Stimulated activated CD4-positive, alpha-beta T cell treated with anti-CD3 and anti-CD28 coated beads, Interleukin-4, amount 100 ng/mL, for 24 hours (primary cell): ENCODE data around the gene PANK3.
"Not testable (repeated sequence)": the region's sequence is repeated elsewhere in the genome, so short reads cannot be mapped to it uniquely, and the experiment has no call there.

Source experiments
- DNase-seq: peaks from one replicate; pipeline ENCODE4 v3.0.0-alpha.2; 2020

PANK3 gene

DNA sequence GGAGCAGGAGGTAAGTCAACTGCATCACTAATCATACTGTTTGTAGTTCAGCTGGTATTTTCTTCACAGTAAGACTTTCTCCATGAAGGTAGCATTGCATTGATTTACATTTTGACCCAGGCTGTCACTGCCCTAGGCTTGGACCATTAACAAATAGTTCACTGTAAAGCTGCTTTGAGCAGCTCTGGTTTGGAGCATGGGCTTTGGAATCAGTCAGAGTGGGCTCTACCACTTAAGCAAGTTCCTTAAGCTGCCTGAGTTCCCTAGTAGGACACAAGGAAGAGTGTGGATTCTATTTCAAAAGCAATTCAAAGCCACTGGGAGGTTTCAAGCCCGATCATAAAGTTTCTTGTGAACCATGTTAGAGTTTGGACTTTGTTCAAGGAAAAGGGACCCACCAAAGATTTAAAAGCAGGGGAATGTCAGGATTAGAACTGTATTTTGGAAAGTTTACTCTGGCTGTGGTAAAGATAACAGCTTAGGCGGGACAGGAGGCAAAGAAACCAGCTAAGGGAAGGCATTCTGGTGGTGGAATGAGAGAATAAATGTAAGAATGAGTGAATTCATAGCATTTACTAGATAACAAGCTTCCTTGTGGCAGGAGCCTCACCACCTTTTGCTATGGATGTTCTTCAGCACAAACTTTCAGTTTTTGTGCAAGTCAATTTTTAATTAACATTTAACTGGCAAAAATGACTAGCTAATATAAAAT lies 12.3 kb upstream of the PANK3 start:
- DNase-seq = no peak

DNA sequence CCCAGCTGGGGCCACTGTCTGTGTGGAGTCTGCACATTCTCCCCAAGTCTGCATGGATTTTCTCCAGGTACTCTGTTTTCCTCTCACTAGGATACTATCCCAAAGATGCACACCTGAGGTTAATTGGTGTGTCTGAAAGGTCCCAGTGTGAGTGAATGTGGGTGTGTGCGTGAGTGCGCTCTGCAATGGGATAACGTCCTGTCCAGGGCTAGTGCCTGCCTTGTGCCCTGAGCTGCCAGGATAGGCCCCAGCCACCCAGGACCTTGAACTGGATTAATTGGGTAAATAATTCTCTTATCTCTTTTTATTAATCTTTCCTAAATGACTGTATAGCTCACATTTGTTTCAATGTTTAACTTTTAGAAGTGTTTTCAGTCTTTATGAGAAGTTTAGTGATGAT lies 11.5 kb upstream of the PANK3 start:
- DNase-seq = no peak

DNA sequence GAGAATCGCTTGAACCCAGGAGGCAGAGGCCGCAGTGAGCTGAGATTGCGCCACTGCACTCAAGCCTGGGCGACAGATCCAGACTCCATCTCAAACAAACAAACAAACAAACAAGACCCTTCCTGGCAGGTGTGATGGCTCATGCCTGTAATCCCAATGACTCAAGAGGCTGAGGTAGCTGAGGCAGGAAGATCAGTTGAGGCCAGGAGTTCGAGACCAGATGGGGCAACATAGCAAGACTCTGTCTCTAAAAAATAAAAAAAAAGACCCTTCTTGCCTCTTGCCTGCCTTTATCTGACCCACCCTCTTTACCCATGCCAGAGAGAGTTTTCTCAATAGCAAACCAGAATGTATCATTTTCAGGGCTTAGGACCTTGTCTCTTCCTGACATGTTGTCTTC lies 8.8 kb upstream of the PANK3 start:
- DNase-seq = no peak

DNA sequence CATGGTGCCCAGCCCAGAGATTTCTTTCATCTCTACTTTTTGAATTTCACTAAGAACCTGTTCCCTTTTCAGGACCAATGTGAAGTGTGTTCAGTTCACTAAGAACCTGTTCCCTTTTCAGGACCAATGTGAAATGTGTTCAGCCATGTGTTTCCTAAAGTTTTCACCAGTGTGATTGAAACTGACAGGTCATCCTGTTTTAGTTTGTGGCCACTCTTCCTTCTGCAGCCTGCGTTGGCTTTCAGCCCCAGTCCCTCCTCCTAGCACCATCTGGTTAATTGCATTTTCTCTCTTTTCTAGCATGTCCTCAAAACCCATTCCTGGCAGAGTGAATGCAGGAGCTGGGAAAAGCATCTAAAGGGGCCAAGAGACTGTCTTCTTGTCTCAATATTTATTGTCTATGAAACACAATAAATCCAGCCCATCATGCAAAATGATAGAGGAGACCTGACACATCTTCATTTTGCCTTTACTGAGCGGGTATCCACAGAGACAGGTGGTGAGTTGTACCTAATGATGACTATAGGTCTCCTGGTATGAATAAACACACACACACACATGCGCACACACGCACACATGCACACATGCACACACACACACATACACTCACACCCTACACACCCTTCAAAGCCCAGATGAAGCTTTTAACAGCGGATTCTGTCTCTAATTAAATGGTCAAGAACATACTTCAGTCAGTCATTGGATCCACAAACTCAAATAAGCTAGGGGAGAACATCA lies 6.1 kb upstream of the PANK3 start:
- DNase-seq = no peak

DNA sequence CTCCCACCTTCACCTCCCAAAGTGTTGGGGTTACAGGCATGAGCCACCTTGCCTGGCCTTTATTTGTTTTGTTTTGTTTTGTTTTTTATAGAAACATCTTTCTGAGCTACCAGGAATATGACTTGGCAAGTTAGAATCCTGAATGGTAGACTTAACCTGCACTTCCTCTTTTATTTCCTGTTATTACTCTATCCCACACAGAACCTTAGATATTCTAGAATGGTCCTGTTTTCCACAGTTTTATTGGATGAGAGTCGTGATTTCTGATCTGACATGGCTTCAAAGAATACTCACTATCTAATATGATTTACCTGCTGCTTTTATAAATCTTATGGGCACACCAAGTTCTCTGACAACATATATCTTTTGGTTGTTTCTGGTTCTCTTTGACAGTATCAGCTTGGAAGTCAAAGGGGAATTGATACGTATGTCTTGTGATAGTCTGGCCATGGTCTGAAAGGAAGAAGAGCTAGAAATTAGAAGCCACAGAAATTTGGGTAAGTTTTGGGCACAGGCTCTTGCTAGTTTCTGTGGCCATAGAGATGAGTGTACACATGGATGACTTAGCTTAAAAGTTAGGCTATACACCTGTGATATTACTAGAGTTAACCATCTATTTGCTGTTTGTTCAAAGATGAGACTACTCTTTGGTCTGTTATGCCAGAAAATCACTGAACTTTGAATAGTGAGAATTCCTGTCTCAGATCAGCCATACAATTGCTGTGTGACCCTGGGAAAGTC lies 4.7 kb upstream of the PANK3 start:
- DNase-seq = no peak

DNA sequence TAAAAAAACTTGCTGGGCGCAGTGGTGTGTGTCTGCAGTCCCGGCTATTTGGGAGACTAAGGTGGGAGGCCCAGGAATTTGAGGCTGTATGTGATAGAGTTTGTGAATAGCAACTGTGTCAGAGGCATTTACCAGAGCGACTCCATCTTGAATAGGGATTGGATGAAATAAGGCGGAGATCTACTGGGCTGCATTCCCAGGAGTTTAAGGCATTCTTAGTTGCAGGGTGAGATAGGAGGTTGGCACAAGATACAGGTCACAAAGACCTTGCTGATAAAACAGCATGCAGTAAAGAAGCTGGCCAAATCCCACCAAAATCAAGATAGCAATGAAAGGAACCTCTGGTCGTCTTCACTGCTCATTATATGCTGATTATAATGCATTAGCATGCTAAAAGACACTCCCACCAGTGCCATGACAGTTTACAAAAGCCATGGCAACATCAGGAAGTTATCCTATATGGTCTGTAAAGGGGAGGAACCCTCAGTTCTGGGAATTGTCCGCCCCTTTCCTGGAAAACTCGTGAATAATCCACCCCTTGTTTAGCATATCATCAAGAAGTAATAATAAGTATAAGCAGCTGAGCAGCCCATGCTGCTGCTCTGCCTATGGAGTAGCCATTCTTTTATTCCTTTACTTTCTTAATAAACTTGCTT lies 1.8 kb upstream of the PANK3 start:
- DNase-seq = not testable (repeated sequence)

DNA sequence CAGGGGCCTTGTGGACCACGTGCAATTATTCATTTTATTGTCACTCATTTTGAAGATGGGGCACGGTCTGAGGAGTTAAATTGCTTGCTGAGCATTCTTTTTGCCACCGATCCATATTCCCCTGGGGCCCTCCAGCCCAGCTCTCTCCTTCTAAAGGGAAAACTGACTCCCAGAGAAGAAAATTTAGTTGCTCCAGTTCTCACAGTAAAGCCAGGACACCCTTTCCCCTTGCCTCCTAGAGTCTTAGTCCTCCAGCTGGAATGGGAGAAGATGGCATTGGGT lies 1.0 kb upstream of the PANK3 start:
- no peak for DNase-seq

DNA sequence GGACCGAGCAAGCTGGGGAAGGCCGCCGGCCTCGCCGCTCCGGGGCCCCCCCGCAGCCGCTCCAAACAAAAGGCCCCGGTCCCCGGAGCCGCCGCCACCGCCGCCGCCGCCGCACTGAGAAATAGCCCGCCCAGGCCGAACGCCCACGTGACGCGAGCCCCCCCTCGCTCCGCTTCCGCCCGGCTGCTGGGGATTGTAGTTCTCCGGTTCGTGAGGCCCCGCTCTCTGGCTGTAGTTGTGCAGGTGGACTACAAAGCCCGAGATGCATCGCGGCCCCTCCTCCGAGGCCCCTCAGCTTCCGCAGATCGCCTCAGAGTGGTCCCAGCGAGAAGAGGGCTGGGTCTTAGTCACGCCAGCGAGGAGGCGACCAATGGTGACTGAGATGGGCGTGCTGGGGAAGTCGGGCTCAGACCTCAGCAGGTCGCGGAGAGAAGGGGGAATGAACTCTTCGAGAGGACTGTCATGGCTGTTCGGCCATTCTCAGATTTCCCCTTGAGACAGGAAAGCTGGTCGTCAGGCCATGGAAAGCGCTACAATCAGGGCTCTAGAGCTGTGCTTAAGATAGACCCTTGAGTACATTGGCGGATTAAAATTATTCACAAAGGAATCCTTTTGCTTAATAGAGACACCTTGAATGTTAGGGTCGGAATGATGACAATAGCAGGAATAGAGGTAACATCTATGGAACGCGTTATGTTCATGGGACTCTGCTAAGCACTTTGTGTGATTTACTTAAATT lies 489 bp upstream of the PANK3 start:
- DNase-seq = peak; percentile 97

DNA sequence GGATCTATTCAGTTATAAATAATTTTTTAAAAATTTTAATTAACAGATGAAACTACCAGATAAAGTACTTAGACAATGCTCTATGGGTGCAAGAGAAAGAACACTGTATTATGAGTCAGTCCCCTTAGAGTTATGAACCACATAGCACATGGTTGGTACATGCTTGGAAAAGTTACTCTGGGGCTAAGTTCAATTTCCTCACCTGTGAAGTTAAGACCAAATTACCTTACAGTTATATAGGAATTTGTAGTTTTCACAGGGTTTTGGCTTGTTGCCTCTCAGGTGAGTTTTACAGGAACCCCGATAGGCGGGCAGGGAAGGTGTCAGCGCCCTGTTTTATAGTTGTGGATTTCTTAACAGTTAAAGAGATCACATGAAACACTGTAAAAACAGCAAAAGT lies 1.2 kb downstream of the PANK3 start:
- no peak for DNase-seq

DNA sequence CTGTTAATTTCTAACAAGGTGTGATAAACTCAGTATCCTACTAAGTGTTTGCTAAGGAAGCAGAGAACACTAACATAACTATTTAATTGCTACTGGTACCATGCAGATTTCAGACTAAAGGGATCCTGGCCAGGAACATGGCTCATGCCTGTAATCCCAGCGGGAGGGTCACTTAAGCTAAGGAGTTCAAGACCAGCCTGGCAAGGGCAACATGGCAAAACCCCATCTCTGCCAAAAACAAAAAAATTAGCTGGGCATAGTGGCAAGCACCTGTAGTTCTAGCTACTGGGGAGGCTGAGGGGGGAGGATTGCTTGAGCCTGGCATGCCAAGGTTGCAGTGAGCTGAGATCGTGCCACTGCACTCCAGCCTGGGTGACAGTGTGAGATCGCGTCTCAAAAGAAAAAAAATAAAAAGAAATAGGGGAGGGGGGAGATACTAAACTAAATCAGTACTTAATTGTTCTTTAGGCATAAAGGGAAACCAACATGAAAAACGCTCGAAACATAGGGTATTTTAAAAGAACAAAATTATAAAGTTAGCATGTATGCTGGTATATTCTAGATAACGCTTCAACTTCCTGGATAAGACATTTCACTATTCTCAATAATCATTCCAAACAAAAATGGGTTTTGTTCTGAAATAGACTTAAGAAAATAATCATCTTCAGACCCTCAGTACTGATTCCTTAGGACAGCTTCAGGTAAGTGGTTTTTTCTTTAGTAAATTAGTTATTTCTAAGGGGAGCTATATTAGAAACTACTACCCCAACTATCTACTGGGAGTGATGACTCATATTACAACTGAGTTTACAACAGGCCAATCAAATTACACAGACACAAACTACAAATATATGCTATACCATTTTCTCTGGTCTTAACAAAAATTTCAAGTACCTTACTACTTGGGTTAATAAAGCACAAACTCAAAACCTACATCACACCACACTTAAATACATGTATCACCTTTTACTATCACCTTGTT lies 3.5 kb downstream of the PANK3 start:
- no peak for DNase-seq

DNA sequence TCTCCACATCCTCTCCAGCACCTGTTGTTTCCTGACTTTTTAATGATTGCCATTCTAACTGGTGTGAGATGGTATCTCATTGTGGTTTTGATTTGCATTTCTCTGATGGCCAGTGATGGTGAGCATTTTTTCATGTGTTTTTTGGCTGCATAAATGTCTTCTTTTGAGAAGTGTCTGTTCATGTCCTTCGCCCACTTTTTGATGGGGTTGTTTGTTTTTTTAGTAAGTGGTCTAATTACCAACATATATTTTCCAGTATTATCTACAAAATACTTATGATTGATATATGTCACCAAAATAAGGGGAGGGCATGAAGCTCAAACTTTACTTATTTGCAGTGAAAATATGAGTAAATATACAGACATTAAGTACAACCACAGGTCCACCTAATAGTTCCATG lies 5.0 kb downstream of the PANK3 start:
- not testable (repeated sequence) for DNase-seq

DNA sequence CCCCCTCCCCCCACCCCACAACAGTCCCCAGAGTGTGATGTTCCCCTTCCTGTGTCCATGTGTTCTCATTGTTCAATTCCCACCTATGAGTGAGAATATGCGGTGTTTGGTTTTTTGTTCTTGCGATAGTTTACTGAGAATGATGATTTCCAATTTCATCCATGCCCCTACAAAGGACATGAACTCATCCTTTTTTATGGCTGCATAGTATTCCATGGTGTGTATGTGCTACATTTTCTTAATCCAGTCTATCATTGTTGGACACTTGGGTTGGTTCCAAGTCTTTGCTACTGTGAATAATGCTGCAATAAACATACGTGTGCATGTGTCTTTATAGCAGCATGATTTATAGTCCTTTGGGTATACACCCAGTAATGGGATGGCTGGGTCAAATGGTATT lies 5.5 kb downstream of the PANK3 start:
- not testable (repeated sequence) for DNase-seq

DNA sequence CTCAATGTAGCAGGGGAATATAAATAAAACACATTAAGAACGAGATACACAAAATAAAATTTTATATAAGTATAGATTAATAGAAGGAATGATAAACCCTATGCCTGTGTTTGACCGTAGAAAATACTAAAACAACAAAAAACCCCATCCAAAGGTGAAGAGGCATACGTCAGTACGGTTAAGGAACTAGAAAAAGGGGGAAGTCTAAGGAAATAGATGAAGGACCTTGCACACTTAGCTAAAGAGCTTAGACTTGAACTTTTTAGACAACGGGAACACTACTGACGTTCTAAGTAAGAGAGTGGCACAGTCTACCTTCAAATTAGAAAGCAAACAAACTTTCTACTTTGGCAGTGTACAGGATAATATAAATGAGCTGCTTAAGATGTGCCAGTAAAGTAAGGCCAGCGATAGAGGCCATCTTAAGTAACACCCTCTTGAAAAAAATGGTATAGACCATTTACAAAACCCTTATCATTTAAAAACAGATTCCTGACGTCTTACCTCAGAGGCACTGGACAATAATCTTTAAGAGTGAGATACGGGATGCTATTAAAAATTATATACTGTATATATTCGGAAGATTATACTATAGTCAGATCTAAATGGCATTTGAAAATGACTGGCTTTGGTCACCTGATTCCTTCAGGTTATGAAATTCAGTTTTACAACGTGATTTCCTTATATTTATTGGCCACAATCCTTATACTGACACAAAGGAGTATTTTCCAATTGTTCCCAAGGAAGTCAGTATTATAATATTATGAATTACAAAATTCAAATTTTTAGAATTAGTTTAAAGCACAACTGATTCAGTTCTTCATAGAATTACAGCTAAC lies 8.5 kb downstream of the PANK3 start:
- no peak for DNase-seq

DNA sequence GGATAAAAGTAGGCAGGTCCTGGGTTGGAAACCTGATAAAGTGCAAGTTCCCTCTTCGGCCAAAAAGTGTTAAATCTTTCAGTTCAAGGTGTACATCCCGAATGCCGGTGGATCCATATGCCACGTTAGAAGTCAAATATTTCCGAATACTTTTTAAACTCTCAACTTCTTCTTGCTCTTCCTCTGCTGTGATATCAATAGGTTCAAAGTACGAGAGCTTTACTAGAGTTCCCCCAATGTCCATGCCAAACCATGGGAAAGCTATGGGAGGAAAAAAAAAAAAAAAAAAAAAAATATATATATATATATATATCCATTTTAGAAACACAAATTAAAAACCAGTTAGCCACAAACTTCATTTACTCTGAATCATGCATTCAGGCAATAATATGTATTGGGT lies 10.4 kb downstream of the PANK3 start:
- DNase-seq = no peak

DNA sequence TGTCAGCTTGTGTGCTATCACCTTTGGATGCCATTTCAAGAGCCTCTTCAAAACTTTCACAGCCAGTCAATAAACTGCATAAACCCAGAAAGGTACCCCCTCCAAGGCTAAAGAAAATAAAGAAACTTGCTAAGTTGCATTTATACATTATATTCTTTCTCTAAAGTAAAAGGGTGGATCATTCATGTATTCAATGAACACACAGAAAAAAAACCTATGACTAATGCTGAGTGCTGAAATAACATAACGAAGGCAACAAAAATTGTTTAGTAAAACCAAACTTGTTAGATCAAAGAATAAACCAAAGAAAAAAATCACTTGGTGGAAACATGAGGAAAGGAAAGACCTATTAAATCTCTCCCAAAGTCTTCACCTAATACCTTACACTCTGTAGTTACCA lies 15.2 kb downstream of the PANK3 start:
- no peak for DNase-seq

DNA sequence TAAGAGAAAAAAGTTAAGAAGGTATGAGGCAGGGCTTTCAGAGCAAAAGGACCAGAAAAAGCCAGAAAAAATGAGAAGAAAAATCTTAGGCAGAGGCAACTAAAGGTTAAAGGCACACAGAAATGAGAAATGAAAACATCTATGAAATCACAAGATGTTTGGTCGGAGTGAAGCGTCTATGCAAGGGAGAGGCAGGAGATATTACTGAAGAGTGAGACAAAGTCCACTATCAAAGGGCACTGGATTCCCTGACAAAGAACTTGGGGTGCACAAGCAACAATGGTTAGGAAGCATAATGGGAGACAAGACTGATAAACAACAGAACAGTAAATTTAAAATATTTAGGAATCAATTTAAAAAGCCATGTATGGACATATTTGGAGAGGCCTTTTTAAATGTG lies 16.9 kb downstream of the PANK3 start:
- DNase-seq = no peak

DNA sequence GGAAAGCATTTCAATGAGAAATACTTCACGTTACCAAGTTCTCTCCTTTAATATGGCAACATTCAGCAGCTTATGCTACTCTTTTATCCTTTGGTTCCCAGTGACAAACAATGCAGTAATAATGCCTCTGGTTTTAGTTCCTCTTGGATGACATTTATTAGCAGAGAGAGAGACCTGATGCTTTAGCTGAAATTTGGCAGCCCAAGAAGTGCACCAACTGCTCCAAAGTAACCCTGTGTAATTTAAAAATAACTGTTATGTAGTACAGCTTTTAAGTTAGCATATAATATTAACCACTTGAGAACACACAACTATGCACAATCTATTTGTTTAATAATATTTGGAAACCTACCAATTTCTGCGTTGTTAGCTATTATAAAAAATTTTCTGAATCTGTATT lies 21.8 kb downstream of the PANK3 start:
- DNase-seq = no peak

DNA sequence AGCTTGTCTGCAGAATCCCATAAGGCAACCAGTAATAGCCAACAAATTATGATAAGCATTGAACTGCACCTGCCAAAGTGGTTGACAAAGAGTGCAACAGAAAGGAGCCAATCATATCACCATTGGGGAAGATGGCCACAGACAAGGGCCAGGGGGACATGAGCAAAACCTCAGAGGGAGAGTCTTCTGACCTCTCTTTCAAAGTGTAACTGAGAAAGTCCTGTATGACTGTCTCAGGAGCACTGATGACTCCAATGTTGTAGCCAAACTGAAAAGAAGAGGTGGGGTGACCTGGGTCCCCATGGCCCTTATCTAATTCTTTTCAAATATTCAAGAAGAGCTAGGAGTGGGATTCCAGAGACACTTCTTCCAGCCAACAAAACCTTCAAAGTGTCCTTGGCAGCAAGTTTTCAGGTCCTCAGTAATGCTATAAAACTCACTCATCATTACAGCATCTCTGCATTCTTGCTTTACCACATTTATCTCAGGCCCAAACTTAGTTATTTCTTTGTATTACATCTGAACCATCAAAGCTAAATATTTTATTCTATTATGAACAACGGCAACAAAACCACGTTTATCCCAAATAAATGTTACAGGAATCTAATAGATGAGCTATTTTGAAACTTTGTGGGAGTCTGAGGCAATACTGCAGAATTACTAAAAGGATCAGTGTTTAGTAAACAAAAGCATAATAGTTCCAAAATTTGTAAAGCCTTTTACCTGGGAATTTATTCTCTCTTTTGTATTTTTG lies 25.6 kb downstream of the PANK3 start:
- DNase-seq = no peak

DNA sequence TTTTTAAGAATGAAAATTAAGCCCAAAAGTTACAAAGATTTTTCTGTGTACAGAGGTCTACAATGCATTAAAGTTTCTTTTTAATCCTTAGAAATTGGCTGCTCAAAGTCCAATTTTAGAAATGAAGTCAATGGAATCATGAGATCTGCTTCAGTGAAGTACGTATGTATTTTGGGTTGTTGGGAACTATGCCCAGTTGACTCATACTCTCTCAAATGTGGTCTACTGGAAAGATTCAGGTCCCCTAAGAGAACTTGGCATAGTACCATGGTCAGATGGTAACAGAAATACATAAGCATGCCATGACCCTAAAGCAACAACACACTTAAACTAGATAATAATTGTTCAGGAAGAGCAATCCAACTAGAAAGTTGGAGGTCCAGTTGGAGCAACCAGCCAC lies 27.0 kb downstream of the PANK3 start:
- no peak for DNase-seq

DNA sequence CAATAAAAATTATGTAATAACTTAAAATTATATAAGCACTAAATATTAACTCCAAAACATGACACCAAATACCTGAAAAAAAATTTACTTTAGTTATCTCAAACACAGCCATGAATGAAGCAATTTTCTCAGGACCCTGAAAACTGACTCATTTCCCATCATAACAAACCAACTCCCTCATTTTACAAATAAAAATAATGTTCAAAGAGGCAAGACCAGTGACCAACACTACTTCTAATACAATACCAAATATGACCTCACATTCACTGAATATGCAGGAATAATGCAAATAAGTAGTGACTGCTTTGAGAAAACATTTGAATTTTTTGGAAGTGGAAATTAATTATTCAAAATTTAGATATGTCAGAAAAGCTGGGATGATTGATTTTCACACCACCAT lies 28.5 kb downstream of the PANK3 start:
- no peak for DNase-seq
